H1 (cell line): Measurements from ENCODE around the gene SLC39A6. TPM values are rescaled to one million over a fixed set of nuclear protein-coding genes. Genes with fewer than 3 reads are reported as not detected.
A peak's percentile ranks its signal among the peaks of the same experiment; 100 is the strongest.

Source experiments
- CTCF ChIA-PET: fragments of 300-600 bp; sonication (Branson Sonifier 250); formaldehyde crosslinking; loops from one replicate; lab custom pipeline; 2021; ENCODE audit not compliant: partially characterized antibody; lab: Charles Lee
- POLR2A ChIA-PET: fragments of 300-600 bp; sonication (Branson Sonifier 250); formaldehyde crosslinking; loops from one replicate; lab custom pipeline; 2021; ENCODE audit warnings: inconsistent platforms; ENCODE audit not compliant: partially characterized antibody; lab: Charles Lee
- DNase-seq, 2 experiments: peaks; one replicate each; pipeline versions ENCODE4 v3.0.0 to v3.0.0-alpha.2; 2010 to 2022; ENCODE audit warnings: low spot score in 2 of 2, low read depth in 1 of 2, mixed read lengths in 1 of 2
- FAIRE-seq: peaks from 2 replicates; lab custom pipeline; 2011; peaks lifted over from hg19 to GRCh38; lab: Jason Lieb, UNC
- H2AFZ ChIP-seq: 2 replicates; pipeline ENCODE4 v1.8.1; 2012; ENCODE audit warnings: low read length, inconsistent platforms
- H2AK5ac ChIP-seq: 2 replicates; pipeline ENCODE4 v1.6.1; 2013; ENCODE audit warnings: low read depth, low read length
- H2BK120ac ChIP-seq: replicated peaks from 2 replicates; pipeline ENCODE3; 2013; ENCODE audit warnings: low read depth, low read length, inconsistent platforms
- H2BK12ac ChIP-seq: 2 replicates; pipeline ENCODE4 v1.6.1; 2013; ENCODE audit warnings: low read depth, low read length
- H2BK15ac ChIP-seq: 2 replicates; pipeline ENCODE4 v1.6.1; 2013; ENCODE audit warnings: low read length
- H2BK20ac ChIP-seq: 2 replicates; pipeline ENCODE4 v1.6.1; 2013; ENCODE audit warnings: low read length
- H2BK5ac ChIP-seq: 2 replicates; pipeline ENCODE4 v1.6.1; 2013; ENCODE audit warnings: low read depth, low read length
- H3K14ac ChIP-seq: 2 replicates; pipeline ENCODE4 v1.6.1; 2013; ENCODE audit warnings: inconsistent platforms; ENCODE audit not compliant: insufficient read length
- H3K18ac ChIP-seq: 2 replicates; pipeline ENCODE4 v1.6.1; 2013; ENCODE audit warnings: low read length; ENCODE audit errors: extremely low read depth
- H3K23ac ChIP-seq: 2 replicates; pipeline ENCODE4 v1.6.1; 2013; ENCODE audit warnings: inconsistent platforms; ENCODE audit not compliant: insufficient read length
- H3K23me2 ChIP-seq: 2 replicates; pipeline ENCODE4 v1.6.1; 2013; ENCODE audit warnings: low read depth, low read length
- H3K27ac ChIP-seq: 2 replicates; pipeline ENCODE4 v1.6.1; 2011; ENCODE audit warnings: low read depth, low read length, inconsistent platforms
- H3K27me3 ChIP-seq, 4 experiments: replicated peaks in 1 of 4; 1 replicate in 1 of 4; 2 replicates in 3 of 4; pipeline versions ENCODE4 v1.6.1 to v1.8.1; 2011 to 2013; ENCODE audit warnings: low read length in 3 of 4, mild to moderate bottlenecking in 3 of 4, inconsistent platforms in 2 of 4, mixed read lengths in 2 of 4, moderate library complexity in 1 of 4; ENCODE audit not compliant: control insufficient read depth in 3 of 4, insufficient read depth in 3 of 4; ENCODE audit errors: extremely low read depth in 1 of 4
- H3K36me3 ChIP-seq, 4 experiments: 2 replicates each; pipeline versions ENCODE4 v1.6.1 to v1.8.1; 2011 to 2013; ENCODE audit warnings: mild to moderate bottlenecking in 4 of 4, low read length in 3 of 4, moderate library complexity in 2 of 4, control low read depth in 1 of 4, inconsistent platforms in 1 of 4; ENCODE audit not compliant: insufficient read depth in 4 of 4, control insufficient read depth in 2 of 4
- H3K4ac ChIP-seq: replicated peaks from 2 replicates; pipeline ENCODE3; 2013; ENCODE audit warnings: low read length, low read depth, mixed read lengths, inconsistent platforms; ENCODE audit not compliant: insufficient read length
- H3K4me1 ChIP-seq, 4 experiments: replicated peaks in 1 of 4; 1 replicate in 1 of 4; 2 replicates in 3 of 4; pipeline versions ENCODE4 v1.6.1 to v1.8.1; 2011 to 2013; ENCODE audit warnings: low read length in 3 of 4, inconsistent platforms in 2 of 4, mixed read lengths in 1 of 4; ENCODE audit not compliant: insufficient read depth in 4 of 4, control insufficient read depth in 3 of 4
- H3K4me2 ChIP-seq, 2 experiments: 2 replicates each; pipeline versions ENCODE4 v1.6.1 to v1.8.1; 2011 to 2013; ENCODE audit warnings: low read depth in 2 of 2, low read length in 2 of 2, control low read depth in 1 of 2, inconsistent platforms in 1 of 2, mild to moderate bottlenecking in 1 of 2; ENCODE audit not compliant: insufficient read depth in 1 of 2
- H3K4me3 ChIP-seq, 4 experiments: fragments of 200-600, 300-600 bp in 1 of 4; sonication (generic), shearing (Covaris generic), sonication (Bioruptor Twin) in 1 of 4; 2 replicates each; pipeline versions ENCODE4 v1.5.1 to v1.8.1; 2011 to 2016; ENCODE audit warnings: low read length in 4 of 4, low read depth in 3 of 4, control low read depth in 2 of 4, inconsistent platforms in 2 of 4, mild to moderate bottlenecking in 2 of 4, mixed read lengths in 1 of 4, moderate library complexity in 1 of 4; ENCODE audit not compliant: insufficient read depth in 2 of 4; ENCODE audit errors: extremely low read depth in 1 of 4
- H3K56ac ChIP-seq: replicated peaks from 2 replicates; pipeline ENCODE3; 2013; ENCODE audit warnings: low read depth, mild to moderate bottlenecking, mixed read lengths, low read length, inconsistent platforms; ENCODE audit not compliant: insufficient read length
- H3K79me1 ChIP-seq: 2 replicates; pipeline ENCODE4 v1.6.1; 2013; ENCODE audit warnings: low read depth, low read length, control low read depth
- H3K79me2 ChIP-seq, 2 experiments: 2 replicates each; pipeline versions ENCODE4 v1.6.1 to v1.8.1; 2012 to 2013; ENCODE audit warnings: low read length in 2 of 2, mild to moderate bottlenecking in 2 of 2, inconsistent platforms in 1 of 2; ENCODE audit not compliant: insufficient read depth in 2 of 2, control insufficient read depth in 1 of 2
- H3K9ac ChIP-seq, 4 experiments: replicated peaks in 1 of 4; 1 replicate in 1 of 4; 2 replicates in 3 of 4; pipeline versions ENCODE4 v1.6.1 to v1.8.1; 2011 to 2013; ENCODE audit warnings: low read depth in 3 of 4, low read length in 3 of 4, control low read depth in 2 of 4, mild to moderate bottlenecking in 2 of 4, moderate library complexity in 2 of 4, inconsistent platforms in 1 of 4; ENCODE audit errors: extremely low read depth in 1 of 4
- H3K9me3 ChIP-seq, 2 experiments: 2 replicates each; pipeline versions ENCODE4 v1.6.1 to v1.8.1; 2012 to 2013; ENCODE audit warnings: mild to moderate bottlenecking in 2 of 2, moderate library complexity in 2 of 2, control low read depth in 1 of 2, inconsistent platforms in 1 of 2, low read depth in 1 of 2, low read length in 1 of 2, mixed read lengths in 1 of 2; ENCODE audit not compliant: insufficient read depth in 2 of 2
- H4K20me1 ChIP-seq, 2 experiments: replicated peaks in 1 of 2; 2 replicates each; pipeline versions ENCODE3 to v1.8.1; 2011 to 2013; ENCODE audit warnings: inconsistent platforms in 2 of 2, low read length in 2 of 2, mild to moderate bottlenecking in 1 of 2; ENCODE audit not compliant: insufficient read depth in 2 of 2, control insufficient read depth in 1 of 2
- H4K5ac ChIP-seq: 2 replicates; pipeline ENCODE4 v1.6.1; 2013; ENCODE audit warnings: low read length, low read depth, mixed read lengths, inconsistent platforms; ENCODE audit not compliant: insufficient read length
- H4K8ac ChIP-seq: 2 replicates; pipeline ENCODE4 v1.8.0; 2013; ENCODE audit warnings: mild to moderate bottlenecking, moderate library complexity, low read length, inconsistent platforms; ENCODE audit not compliant: insufficient read depth; ENCODE audit errors: extremely low read depth
- H4K91ac ChIP-seq: replicated peaks from 2 replicates; pipeline ENCODE3; 2013; ENCODE audit warnings: low read length, mixed read lengths, inconsistent platforms; ENCODE audit not compliant: insufficient read length
- CREB1 ChIP-seq: IDR thresholded peaks from 2 replicates; pipeline ENCODE4 v1.6.1; 2012; ENCODE audit warnings: inconsistent platforms
- EZH2 ChIP-seq: fragments of 200-600 bp; sonication (generic); IDR thresholded peaks from 2 replicates; pipeline ENCODE4 v1.7.1; 2012; ENCODE audit warnings: low read depth, mild to moderate bottlenecking, moderate library complexity, low read length, inconsistent platforms; ENCODE audit not compliant: severe bottlenecking
- HDAC2 ChIP-seq, 2 experiments: fragments of 300-600 bp in 1 of 2; sonication (generic) in 1 of 2; IDR thresholded peaks; 2 replicates each; pipeline ENCODE4 v1.6.1; 2011 to 2012; ENCODE audit warnings: low read depth in 2 of 2, low read length in 2 of 2, mild to moderate bottlenecking in 2 of 2, moderate library complexity in 2 of 2, borderline replicate concordance in 1 of 2, inconsistent platforms in 1 of 2
- MAFK ChIP-seq: IDR thresholded peaks from 2 replicates; pipeline ENCODE4 v1.6.1; 2012; ENCODE audit warnings: low read depth, mild to moderate bottlenecking, improper control_type of control experiment, low read length
- RAD21 ChIP-seq, 2 experiments: IDR thresholded peaks in 1 of 2; conservative IDR thresholded peaks in 1 of 2; 2 replicates each; pipeline ENCODE4 v1.6.1; 2011; ENCODE audit warnings: low read depth in 2 of 2, low read length in 2 of 2, improper control_type of control experiment in 1 of 2, inconsistent platforms in 1 of 2, mild to moderate bottlenecking in 1 of 2, moderate library complexity in 1 of 2
- RBBP5 ChIP-seq: IDR thresholded peaks from 2 replicates; pipeline ENCODE4 v1.7.1; 2012; ENCODE audit warnings: low read depth, mild to moderate bottlenecking, inconsistent platforms, low read length, moderate library complexity, borderline replicate concordance
- SIN3A ChIP-seq, 2 experiments: IDR thresholded peaks in 1 of 2; conservative IDR thresholded peaks in 1 of 2; 2 replicates each; pipeline ENCODE4 v1.6.1; 2011 to 2012; ENCODE audit warnings: low read length in 2 of 2, improper control_type of control experiment in 1 of 2, low read depth in 1 of 2, mild to moderate bottlenecking in 1 of 2
- SIX5 ChIP-seq: IDR thresholded peaks from 2 replicates; pipeline ENCODE4 v1.6.1; 2011; ENCODE audit warnings: mild to moderate bottlenecking, low read depth, low read length
- TAF1 ChIP-seq: IDR thresholded peaks from 2 replicates; pipeline ENCODE4 v1.6.1; 2011; ENCODE audit warnings: mild to moderate bottlenecking, low read depth, low read length
- TAF7 ChIP-seq: optimal IDR thresholded peaks from 2 replicates; pipeline ENCODE3; 2011; ENCODE audit warnings: low read depth, mild to moderate bottlenecking, inconsistent platforms, low read length, moderate library complexity, borderline replicate concordance
- WGBS, 2 experiments: shearing (Covaris generic) in 1 of 2; methylation state at CpG; one replicate each; pipeline versions ENCODE4 v1.1.6 to v1.1.7; 2013 to 2015; ENCODE audit warnings: low lambda C conversion rate in 2 of 2, mixed read lengths in 2 of 2, inconsistent platforms in 1 of 2, low coverage in 1 of 2, missing lambda C conversion rate in 1 of 2; ENCODE audit not compliant: insufficient replicate concordance in 2 of 2, insufficient coverage in 1 of 2, insufficient read length in 1 of 2; ENCODE audit errors: extremely low coverage in 1 of 2, missing lambda C conversion rate in 1 of 2; 5-methylcytosine and 5-hydroxymethylcytosine counted together
- polyA plus RNA-seq, 7 experiments: library from polyadenylated mRNA; depleted of rRNA in 3 of 7; stranded (reverse) in 5 of 7; unstranded in 2 of 7; fragments of >200 nt in 5 of 7; fragments of 200-250 nt in 2 of 7; gene quantifications; 1 replicate in 5 of 7; 2 replicates in 1 of 7; 4 replicates in 1 of 7; pipeline versions ENCODE4 v1.2.1 to v1.2.3, GENCODE V29; 2011 to 2013; ENCODE audit warnings: missing spikeins in 2 of 7, mixed read lengths in 2 of 7
- total RNA-seq: library from RNA; stranded (reverse); fragmentation: NEBNext Ultra II Directional; extraction: Animal tissue kit (Norgen Biotek cat#: 25700); gene quantifications from 2 replicates; pipeline ENCODE4 v1.2.1, GENCODE V29; 2021
- TF ChIP-seq, protein P1 (sequence below): IDR thresholded peaks from 2 replicates; pipeline ENCODE4 v1.6.1; 2012; ENCODE audit warnings: inconsistent platforms

The SLC39A6 gene
- total and polyA plus RNA-seq, 2 of the 8 experiments (the other 6 are each of a cell fraction or from before 2014, with no cell fraction given), result 36.8 to 55.4 TPM

DNA sequence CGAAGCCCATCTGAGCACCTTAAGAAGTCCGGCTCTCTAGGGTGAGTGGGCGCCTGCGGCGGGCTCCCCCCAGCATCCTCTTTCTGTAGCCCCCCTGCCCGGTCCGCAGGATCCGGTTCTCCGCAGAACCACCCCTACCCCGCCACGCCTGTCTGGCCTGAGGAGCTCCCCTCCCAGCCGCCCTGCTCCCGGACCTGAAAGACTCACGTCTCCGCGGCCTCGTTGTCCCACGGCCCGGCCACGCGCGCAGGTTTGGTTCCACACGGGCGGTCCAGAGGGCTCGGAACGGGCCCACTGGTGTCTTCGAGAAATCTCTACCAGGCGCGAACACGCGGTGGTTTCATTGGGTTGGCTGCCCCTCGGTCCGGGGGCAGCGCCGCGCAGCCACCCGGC lies 237 bp downstream of the SLC39A6 start:
- H3K14ac ChIP-seq, result no peak overlapping the region
- H3K23ac ChIP-seq, result no peak overlapping the region
- CTCF ChIA-PET, result interaction anchor here (0.7 to 2.8 kb wide), 5 partner anchors 11 to 156 kb away, joined by 3 to 10 read pairs (median 4); no protein-coding TSS in a partner anchor
- DNase-seq, result no peak
- H4K91ac ChIP-seq, result peak overlapping the region; percentile 12
- H3K4me2 ChIP-seq, result peak overlapping the region; percentile 85 to 100
- WGBS, 2 experiments, result 2% methylated on average over 27 of the region's 37 CpGs; no CpG with 5 or more reads in 1 of the 2 experiments
- POLR2A ChIA-PET, result interaction anchor here (0.8 to 2.5 kb wide), 10 partner anchors 9 to 156 kb away, joined by 3 to 16 read pairs (median 3); partner anchors contain the start of genes MOCOS and RMP24
- H3K23me2 ChIP-seq, result peaks cover 12% of the 10 kb centered on the region
- H3K9me3 ChIP-seq, result no peaks in the 10 kb centered on the region
- 0 out of 2 replicates have a peak overlapping the region, but pooled peaks have one; percentile 3 for H2AFZ ChIP-seq
- no peak overlapping the region for H3K4ac ChIP-seq
- 0 out of 7 replicates have a peak, but pooled peaks cover 0 to 2% (median 0%) of the 10 kb centered on the region in 4 experiments for H3K27me3 ChIP-seq
- no peak overlapping the region for H2BK120ac ChIP-seq
- peaks cover 0 to 23% (median 7%) of the 10 kb centered on the region in 4 experiments; a peak in 4 of 8 replicates for H3K36me3 ChIP-seq
- H2BK15ac ChIP-seq, result no peak overlapping the region
- 0 out of 2 replicates have a peak overlapping the region, but pooled peaks have one; percentile 43 for H3K18ac ChIP-seq
- peaks cover 0 to 6% (median 3%) of the 10 kb centered on the region in 4 experiments; a peak in 3 of 7 replicates for H3K4me1 ChIP-seq
- H4K8ac ChIP-seq, result peak overlapping the region; percentile 89; the same call in 1 of the 2 replicates
- peak overlapping the region; percentile 41 for H4K5ac ChIP-seq
- H3K27ac ChIP-seq, result peak overlapping the region; percentile 27; the same call in 1 of the 2 replicates
- H2BK5ac ChIP-seq, result no peak overlapping the region; the same call in 1 of the 2 replicates
- peak overlapping the region; percentile 39 for H3K56ac ChIP-seq
- no peak overlapping the region for H2BK20ac ChIP-seq
- no peak overlapping the region for H2BK12ac ChIP-seq
- no peak overlapping the region for H2AK5ac ChIP-seq
- peaks cover 13 to 29% of the 10 kb centered on the region in 2 experiments for H4K20me1 ChIP-seq
- H3K9ac ChIP-seq, result peak overlapping the region; percentile 50 to 76 (median 56)
- peak overlapping the region; percentile 94 to 99 (median 95) for H3K4me3 ChIP-seq
- FAIRE-seq, result no peak
- peaks cover 16% of the 10 kb centered on the region for H3K79me1 ChIP-seq
- H3K79me2 ChIP-seq, result peaks cover 35 to 69% of the 10 kb centered on the region in 2 experiments
- TF ChIP-seq TAF1 (no peak), MAFK (no peak), SIN3A (conservative IDR thresholded peaks at IDR 0.05 in 1 of 2, IDR thresholded peaks at IDR 0.05 in 1 of 2; ENCODE audit: low read depth in 1 of 2, low read length in 2 of 2) (0 out of 4 replicates have a peak, but pooled peaks of 1 of the 2 experiments have one; percentile 36), TAF7 (no peak), SIX5 (no peak), RAD21 (IDR thresholded peaks at IDR 0.05 in 1 of 2, conservative IDR thresholded peaks at IDR 0.05 in 1 of 2; ENCODE audit: low read depth in 2 of 2, low read length in 2 of 2) (no peak), HDAC2 (IDR thresholded peaks at IDR 0.05; ENCODE audit: borderline replicate concordance in 1 of 2, low read depth in 2 of 2, low read length in 2 of 2) (peak in 1 of 2 experiments; percentile 54; a peak in 2 of 4 replicates), CREB1 (no peak), RBBP5 (no peak; the same call in 1 of the 2 replicates), EZH2 (no peak)
- TF ChIP-seq, protein P1, sequence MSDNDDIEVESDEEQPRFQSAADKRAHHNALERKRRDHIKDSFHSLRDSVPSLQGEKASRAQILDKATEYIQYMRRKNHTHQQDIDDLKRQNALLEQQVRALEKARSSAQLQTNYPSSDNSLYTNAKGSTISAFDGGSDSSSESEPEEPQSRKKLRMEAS, result no peak
